ENCODE results near the gene IGSF21.

DNA sequence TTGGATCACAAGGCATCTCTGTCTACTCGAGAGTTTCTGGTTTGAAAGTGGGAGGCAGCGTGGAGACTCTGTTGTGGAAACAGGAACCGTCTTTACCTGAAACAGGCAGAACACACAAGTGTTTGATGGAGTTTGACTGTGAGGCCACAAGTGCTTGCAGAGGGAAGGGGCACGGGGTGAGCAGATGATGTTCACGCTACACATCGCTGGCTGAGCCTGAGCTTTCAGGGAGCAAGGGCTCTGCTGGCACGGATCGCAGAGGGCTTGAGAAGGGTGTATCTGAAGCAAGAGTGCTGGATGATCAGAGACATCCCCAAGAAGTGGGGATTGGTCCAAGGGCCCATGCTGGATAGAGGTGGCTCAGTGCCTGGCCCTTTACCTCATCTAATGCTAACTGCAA, 59.3 kb downstream of the IGSF21 start:
- TF ChIP-seq GATA3 (IDR thresholded peaks at IDR 0.05; ENCODE audit: low read depth, low read length) (no peak), GATA2 (IDR thresholded peaks at IDR 0.05; ENCODE audit: low read depth, low read length) (no peak)

Measured in SH-SY5Y (cell line).